Tibial nerve (tissue), 4 donors: ENCODE data around the gene CCDC88C. TPM values are rescaled to one million over a fixed set of nuclear protein-coding genes. Genes with fewer than 3 reads are reported as not detected.

Experiments
- DNase-seq, 2 donors: peaks; one replicate each; pipeline ENCODE4 v3.0.0-alpha.2; 2019; ENCODE audit warnings: low spot score in 2 of 2
- H3K27ac ChIP-seq, 4 donors: fragments of 200-600 bp; sonication (generic) in 3 of 4; one replicate each; pipeline ENCODE4 v1.5.1; 2017 to 2019; ENCODE audit warnings: mild to moderate bottlenecking in 1 of 4
- H3K27me3 ChIP-seq, 2 donors: fragments of 200-600 bp; sonication (generic) in 1 of 2; one replicate each; pipeline versions ENCODE4 v1.5.1 to v1.6.0; 2017 to 2019
- H3K36me3 ChIP-seq, 3 donors: fragments of 200-600 bp; sonication (generic); one replicate each; pipeline ENCODE4 v1.5.1; 2018 to 2019
- H3K4me1 ChIP-seq, 4 donors: fragments of 200-600 bp; sonication (generic) in 3 of 4; one replicate each; pipeline ENCODE4 v1.5.1; 2017 to 2019
- H3K4me3 ChIP-seq, 4 donors: fragments of 200-600 bp; sonication (generic) in 3 of 4; one replicate each; pipeline ENCODE4 v1.5.1; 2017 to 2019; ENCODE audit warnings: mild to moderate bottlenecking in 1 of 4, moderate library complexity in 1 of 4
- H3K9me3 ChIP-seq, 4 donors: fragments of 200-600 bp; sonication (generic) in 3 of 4; one replicate each; pipeline ENCODE4 v1.5.1; 2017 to 2019
- EP300 ChIP-seq, 2 donors: sonication (generic); formaldehyde crosslinking; IDR thresholded peaks; one replicate each; pipeline ENCODE4 v1.6.1; 2017; ENCODE audit warnings: antibody characterized with exemption in 2 of 2, mild to moderate bottlenecking in 1 of 2
- POLR2A ChIP-seq, 2 donors: fragments of 450-650 bp; IDR thresholded peaks; one replicate each; pipeline ENCODE4 v1.6.1; 2017; ENCODE audit warnings: antibody characterized with exemption in 2 of 2, mild to moderate bottlenecking in 2 of 2, moderate library complexity in 2 of 2
- WGBS, 2 donors: methylation state at CpG; one replicate each; pipeline ENCODE4 v1.1.5; 2018; 5-methylcytosine and 5-hydroxymethylcytosine counted together
- total RNA-seq, 4 donors: library from RNA; depleted of rRNA; stranded (reverse); fragments of >200 nt; gene quantifications; one replicate each; pipeline ENCODE4 v1.1.0, GENCODE V29; 2016
- TF ChIP-seq, protein P1 (sequence below), 5 experiments: fragments of 200-600 bp in 3 of 5; fragments of 450-650 bp in 2 of 5; sonication (generic) in 3 of 5; IDR thresholded peaks; one replicate each; pipeline ENCODE4 v1.5.1; 2016 to 2019; ENCODE audit warnings: antibody characterized with exemption in 5 of 5, mild to moderate bottlenecking in 3 of 5, moderate library complexity in 2 of 5

CCDC88C gene
- total RNA-seq, 4 donors from 2014 or later = 3.6 to 12.6 (median 6.8) TPM

DNA sequence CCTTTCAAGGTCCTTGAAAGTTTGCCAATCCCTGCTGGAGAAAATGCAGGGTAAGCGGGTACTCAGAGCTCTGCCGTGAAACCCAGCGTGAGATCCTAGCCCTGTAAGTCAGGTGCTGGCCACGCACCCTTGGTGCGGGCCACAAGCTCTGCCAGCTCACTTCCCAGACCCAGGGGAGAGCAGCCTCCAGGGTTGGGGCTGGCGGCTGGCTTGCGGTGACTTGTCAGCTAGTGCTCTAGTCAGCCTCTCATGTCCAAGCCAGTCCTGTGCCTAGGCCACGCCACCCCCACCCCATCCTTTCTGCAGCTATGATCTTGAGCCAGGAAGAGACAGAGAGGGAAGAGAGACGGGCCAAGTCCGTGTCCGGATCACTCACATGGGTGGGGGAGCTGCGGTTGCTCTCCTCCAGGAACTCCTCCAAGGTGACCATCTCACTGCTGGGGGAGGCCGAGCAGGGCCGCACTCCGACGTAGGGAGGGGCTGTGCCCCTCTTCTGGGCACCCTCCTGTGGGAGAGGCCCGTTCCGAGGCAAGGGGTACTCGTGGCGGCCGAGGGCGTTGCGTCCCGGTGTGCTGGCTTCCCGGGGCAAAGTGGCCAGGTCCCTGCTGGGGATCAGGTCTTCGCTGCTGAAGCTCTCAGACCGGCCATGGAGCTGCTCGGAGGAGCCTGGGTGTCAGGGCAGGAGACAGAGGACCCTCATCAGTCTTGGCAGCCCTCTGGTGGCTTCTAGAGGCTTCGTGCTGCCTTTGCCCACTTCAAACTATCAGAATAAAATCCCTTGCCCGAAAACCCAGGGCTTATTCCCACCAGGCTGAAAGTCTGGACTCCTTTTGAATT is 139.9 kb downstream of the CCDC88C start:
- Histone ChIP-seq H3K9me3 (peaks cover 0 to 5% (median 0%) of the 10 kb centered on the region in 4 donors), H3K27ac (no peak overlapping the region), H3K4me3 (no peak overlapping the region), H3K4me1 (no peaks in the 10 kb centered on the region), H3K36me3 (peaks cover 0 to 5% (median 0%) of the 10 kb centered on the region in 3 donors), H3K27me3 (no peaks in the 10 kb centered on the region)
- WGBS, 2 donors = 85 to 88% methylated on average over 15 to 17 of the region's 30 CpGs
- DNase-seq = no peak
- no peak for TF ChIP-seq POLR2A (IDR thresholded peaks at IDR 0.05)
- no peak for TF ChIP-seq EP300 (IDR thresholded peaks at IDR 0.05)
- TF ChIP-seq, protein P1, sequence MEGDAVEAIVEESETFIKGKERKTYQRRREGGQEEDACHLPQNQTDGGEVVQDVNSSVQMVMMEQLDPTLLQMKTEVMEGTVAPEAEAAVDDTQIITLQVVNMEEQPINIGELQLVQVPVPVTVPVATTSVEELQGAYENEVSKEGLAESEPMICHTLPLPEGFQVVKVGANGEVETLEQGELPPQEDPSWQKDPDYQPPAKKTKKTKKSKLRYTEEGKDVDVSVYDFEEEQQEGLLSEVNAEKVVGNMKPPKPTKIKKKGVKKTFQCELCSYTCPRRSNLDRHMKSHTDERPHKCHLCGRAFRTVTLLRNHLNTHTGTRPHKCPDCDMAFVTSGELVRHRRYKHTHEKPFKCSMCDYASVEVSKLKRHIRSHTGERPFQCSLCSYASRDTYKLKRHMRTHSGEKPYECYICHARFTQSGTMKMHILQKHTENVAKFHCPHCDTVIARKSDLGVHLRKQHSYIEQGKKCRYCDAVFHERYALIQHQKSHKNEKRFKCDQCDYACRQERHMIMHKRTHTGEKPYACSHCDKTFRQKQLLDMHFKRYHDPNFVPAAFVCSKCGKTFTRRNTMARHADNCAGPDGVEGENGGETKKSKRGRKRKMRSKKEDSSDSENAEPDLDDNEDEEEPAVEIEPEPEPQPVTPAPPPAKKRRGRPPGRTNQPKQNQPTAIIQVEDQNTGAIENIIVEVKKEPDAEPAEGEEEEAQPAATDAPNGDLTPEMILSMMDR (IDR thresholded peaks at IDR 0.05) = no peak

- Histone ChIP-seq H3K4me3 (no peak overlapping the region), H3K36me3 (no peaks in the 10 kb centered on the region), H3K27ac (no peak overlapping the region), H3K4me1 (peaks cover 0 to 3% (median 0%) of the 10 kb centered on the region in 4 donors), H3K27me3 (no peaks in the 10 kb centered on the region), H3K9me3 (no peaks in the 10 kb centered on the region)
- 88% methylated on average over 9 of the region's 9 CpGs for WGBS, 2 donors
- no peak for TF ChIP-seq EP300 (IDR thresholded peaks at IDR 0.05)
- TF ChIP-seq, protein P1 (IDR thresholded peaks at IDR 0.05) = no peak
- TF ChIP-seq POLR2A (IDR thresholded peaks at IDR 0.05) = no peak
- DNase-seq = no peak
Observed at GRCh38 chr14:91274796-91275195, 142.8 kb downstream of the CCDC88C start.

DNA sequence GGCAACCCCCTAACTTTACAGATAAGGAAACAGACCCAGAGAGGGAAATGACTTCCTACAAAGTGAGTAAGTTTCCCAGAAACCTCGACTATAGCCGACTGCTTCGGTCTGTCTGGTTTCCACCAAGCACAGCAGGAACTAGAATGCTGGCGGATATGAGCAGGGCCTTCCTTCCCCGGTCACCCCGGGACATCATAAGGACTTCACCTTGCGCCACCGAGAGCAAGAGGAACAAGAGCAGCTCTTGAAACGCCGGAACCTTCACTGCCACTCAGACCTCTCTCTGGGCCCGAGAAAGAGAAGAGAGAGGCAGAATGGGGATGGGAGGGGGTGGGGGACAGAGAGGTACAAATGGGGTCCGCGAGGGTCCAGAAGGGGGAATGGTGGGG is 143.7 kb downstream of the CCDC88C start:
- 90 to 92% methylated on average over 13 of the region's 13 CpGs for WGBS, 2 donors
- Histone ChIP-seq H3K9me3 (no peaks in the 10 kb centered on the region), H3K27ac (no peak overlapping the region), H3K4me3 (no peak overlapping the region), H3K36me3 (no peaks in the 10 kb centered on the region), H3K4me1 (peaks cover 0 to 9% (median 0%) of the 10 kb centered on the region in 4 donors), H3K27me3 (no peaks in the 10 kb centered on the region)
- DNase-seq = no peak
- TF ChIP-seq EP300 (IDR thresholded peaks at IDR 0.05) (no peak), POLR2A (IDR thresholded peaks at IDR 0.05) (no peak)
- TF ChIP-seq, protein P1 (IDR thresholded peaks at IDR 0.05) = no peak

DNA sequence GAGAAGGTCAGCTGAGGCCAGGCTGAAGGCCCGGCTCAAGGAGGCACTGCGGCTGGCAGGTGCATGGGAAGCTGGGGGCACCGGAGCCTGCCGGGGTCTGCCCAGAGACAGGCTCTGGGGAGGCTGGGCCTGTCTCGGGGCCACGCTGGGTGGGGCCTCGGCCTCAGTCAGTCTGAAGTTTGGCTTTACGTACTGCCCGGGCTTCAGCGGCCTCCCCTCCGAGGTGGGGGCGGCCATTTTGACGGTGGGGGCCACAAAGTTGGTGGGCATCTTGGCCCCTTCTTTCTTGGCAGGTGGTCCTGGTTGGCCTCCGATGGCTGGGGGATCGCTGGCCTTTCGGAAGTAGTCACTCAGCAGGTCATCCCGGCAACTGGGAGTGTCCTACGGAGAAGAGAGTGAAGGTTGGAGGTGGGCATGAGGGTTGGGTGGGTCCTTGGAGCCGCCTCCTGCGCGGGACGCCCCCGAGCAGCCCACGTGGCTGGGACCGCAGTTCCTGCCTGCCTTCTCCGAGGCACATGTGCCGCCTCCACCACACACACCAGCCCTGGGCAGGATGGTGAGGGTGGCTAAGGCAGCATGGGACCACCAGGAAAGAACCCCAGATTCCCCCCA is 144.2 kb downstream of the CCDC88C start:
- H3K27me3 ChIP-seq = no peaks in the 10 kb centered on the region
- TF ChIP-seq, protein P1 (IDR thresholded peaks at IDR 0.05) = no peak
- TF ChIP-seq POLR2A (IDR thresholded peaks at IDR 0.05) (no peak), EP300 (IDR thresholded peaks at IDR 0.05) (no peak)
- no peak overlapping the region for H3K4me3 ChIP-seq
- H3K9me3 ChIP-seq = no peaks in the 10 kb centered on the region
- no peak overlapping the region for H3K27ac ChIP-seq
- peaks cover 0 to 9% (median 0%) of the 10 kb centered on the region in 4 donors for H3K4me1 ChIP-seq
- DNase-seq = no peak
- WGBS, 2 donors = 92 to 94% methylated on average over 18 to 26 of the region's 27 CpGs
- H3K36me3 ChIP-seq = no peaks in the 10 kb centered on the region
